ENCODE measurements around the gene CORO2A.
A peak's percentile ranks its signal among the peaks of the same experiment; 100 is the strongest.

The CORO2A gene

DNA sequence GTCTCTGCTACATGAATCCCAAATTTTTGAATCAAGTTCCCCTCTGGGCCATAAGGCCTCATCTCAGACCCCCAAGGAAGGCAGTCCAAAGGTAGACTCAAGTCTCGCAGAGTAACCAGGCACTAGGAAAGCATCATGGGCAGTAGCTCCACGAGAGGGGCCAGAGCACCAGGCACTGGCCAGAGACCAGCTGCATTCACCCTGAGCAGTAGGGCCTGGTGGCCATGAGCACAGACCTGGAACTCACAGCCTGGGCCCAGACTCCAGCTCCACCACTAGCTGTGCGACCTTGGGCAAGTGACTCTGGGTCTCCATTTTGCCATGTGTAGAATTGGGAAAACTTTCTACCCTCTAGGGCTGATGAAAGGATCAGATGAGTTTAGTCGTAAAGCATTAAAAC lies 107.4 kb downstream of the CORO2A start:
- TF ChIP-seq, protein P1, sequence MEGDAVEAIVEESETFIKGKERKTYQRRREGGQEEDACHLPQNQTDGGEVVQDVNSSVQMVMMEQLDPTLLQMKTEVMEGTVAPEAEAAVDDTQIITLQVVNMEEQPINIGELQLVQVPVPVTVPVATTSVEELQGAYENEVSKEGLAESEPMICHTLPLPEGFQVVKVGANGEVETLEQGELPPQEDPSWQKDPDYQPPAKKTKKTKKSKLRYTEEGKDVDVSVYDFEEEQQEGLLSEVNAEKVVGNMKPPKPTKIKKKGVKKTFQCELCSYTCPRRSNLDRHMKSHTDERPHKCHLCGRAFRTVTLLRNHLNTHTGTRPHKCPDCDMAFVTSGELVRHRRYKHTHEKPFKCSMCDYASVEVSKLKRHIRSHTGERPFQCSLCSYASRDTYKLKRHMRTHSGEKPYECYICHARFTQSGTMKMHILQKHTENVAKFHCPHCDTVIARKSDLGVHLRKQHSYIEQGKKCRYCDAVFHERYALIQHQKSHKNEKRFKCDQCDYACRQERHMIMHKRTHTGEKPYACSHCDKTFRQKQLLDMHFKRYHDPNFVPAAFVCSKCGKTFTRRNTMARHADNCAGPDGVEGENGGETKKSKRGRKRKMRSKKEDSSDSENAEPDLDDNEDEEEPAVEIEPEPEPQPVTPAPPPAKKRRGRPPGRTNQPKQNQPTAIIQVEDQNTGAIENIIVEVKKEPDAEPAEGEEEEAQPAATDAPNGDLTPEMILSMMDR (IDR thresholded peaks at IDR 0.05; ENCODE audit: insufficient read depth, low read depth, low read length, missing control alignments), result no peak
- H3K4me3 ChIP-seq (ENCODE audit: low read length), result no peak overlapping the region
- no peak for DNase-seq (ENCODE audit: low read depth)

DNA sequence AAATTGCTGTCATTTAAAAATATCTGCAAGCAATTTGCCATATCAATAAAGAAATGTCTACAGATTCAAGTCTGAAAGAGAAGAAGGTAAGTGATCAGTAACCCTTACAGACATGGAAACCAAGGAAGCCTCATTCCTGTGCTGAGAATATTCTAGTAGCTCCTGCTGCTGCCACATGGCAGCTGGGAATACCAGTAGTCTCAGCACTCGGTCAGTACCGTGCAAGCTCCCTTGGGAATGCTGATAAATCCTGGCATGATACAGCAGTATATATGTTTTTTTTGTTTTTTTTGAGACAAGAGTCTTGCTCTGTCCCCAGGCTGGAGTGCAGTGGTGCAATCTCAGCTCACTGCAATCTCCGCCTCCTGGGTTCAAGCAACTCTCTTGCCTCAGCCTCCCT lies 108.0 kb downstream of the CORO2A start:
- TF ChIP-seq, protein P1 (IDR thresholded peaks at IDR 0.05; ENCODE audit: insufficient read depth, low read depth, low read length, missing control alignments), result no peak
- no peak overlapping the region for H3K4me3 ChIP-seq (ENCODE audit: low read length)
- DNase-seq (ENCODE audit: low read depth), result no peak

DNA sequence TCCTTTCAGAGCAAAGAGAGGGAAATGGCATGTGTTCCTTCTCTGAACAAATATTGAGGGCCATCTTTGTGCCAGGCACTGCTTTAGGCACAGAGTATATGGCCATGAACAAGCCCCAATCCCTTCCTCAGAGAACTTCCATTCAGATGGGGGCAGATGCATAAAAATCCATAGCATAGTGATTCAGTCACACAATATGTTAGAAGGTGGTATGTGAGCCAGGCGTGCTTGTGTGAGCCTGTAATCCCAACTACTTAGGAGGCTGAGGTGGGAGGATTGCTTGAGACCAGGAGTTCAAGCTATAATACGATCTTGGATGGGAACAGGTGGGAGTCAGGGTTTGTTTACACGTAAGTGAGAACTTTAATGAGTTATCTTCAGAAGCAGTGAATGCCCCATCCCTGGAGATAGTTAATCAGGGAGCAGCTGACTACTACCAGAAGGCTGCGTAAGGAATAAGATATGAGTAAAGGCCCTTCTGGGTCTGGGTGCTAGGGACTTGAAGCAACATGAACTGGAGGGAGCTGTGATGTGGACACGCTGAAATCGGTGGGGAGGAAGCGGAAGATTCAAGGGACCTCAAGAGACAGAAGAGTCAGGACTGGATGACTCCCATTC lies 108.8 kb downstream of the CORO2A start:
- no peak for DNase-seq (ENCODE audit: low read depth)
- no peak overlapping the region for H3K4me3 ChIP-seq (ENCODE audit: low read length)
- TF ChIP-seq, protein P1 (IDR thresholded peaks at IDR 0.05; ENCODE audit: insufficient read depth, low read depth, low read length, missing control alignments), result no peak

DNA sequence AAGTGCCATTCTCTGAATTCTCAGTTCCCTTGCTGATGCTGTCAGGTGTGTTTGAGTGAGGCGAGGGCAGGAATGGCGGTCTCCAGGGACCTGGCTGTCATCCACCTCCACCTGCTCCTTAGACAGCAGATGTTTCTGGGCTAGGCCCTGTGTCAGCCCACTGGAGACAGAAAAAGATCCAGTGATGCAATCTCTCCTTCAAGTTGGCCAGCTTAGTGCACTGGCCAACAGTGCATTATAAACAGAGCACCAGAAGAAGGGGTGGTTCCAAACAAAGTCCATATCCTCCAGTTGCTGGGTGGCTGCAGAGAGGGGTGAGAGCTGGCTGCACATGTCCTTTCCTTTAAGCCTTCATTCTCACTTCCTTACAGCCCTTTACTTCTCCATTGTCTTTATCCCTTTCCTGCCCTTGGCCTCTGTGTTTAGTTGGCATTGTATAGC lies 109.4 kb downstream of the CORO2A start:
- TF ChIP-seq, protein P1 (IDR thresholded peaks at IDR 0.05; ENCODE audit: insufficient read depth, low read depth, low read length, missing control alignments), result no peak
- DNase-seq (ENCODE audit: low read depth), result no peak
- no peak overlapping the region for H3K4me3 ChIP-seq (ENCODE audit: low read length)

DNA sequence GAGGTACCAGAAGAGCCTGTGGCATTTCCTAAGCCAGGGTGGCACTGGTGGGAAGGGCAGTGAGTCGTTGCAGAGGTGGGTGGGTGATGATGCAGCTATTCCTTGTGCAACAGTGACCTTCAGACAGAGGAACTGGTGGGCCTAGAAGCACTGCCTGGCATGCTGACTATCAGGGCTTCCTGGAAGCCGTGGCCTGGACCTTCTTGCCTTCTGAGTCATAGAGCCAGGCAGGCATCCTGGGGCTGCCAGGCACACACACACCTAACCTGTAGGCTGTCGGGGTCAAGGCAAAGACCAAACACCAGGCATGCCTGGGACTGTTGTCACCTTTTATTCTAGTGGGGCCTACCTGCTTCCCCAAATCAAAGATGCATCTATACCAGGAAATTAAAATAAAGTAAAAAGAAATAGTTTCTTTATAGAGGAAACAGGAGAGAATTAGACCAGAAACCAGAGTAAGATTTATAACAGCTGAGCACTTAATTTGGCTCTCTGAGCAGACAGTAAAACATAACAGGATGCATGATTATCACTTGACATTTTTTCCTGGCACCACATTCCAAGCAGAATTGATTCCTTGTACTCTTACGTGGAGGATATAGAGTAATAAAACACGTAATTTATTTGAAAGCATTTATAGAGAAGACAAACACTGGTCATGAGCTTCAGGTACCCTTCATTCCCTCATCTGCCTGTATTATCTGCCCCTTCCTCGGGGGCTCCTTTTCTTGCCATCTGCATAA lies 110.8 kb downstream of the CORO2A start:
- DNase-seq (ENCODE audit: low read depth), result peak; percentile 77
- TF ChIP-seq, protein P1 (IDR thresholded peaks at IDR 0.05; ENCODE audit: insufficient read depth, low read depth, low read length, missing control alignments), result no peak
- H3K4me3 ChIP-seq (ENCODE audit: low read length), result no peak overlapping the region

DNA sequence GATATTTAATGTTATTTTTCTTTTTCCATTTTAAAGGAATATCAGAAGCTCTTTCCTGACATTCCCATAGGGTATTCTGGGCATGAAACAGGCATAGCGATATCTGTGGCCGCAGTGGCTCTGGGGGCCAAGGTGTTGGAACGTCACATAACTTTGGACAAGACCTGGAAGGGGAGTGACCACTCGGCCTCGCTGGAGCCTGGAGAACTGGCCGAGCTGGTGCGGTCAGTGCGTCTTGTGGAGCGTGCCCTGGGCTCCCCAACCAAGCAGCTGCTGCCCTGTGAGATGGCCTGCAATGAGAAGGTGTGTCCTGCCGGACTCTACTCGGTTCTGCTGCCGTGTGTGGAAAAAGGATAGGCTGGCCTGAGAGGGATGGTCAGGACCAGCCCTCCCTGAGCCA lies 111.7 kb downstream of the CORO2A start:
- TF ChIP-seq, protein P1 (IDR thresholded peaks at IDR 0.05; ENCODE audit: insufficient read depth, low read depth, low read length, missing control alignments), result no peak
- no peak for DNase-seq (ENCODE audit: low read depth)
- no peak overlapping the region for H3K4me3 ChIP-seq (ENCODE audit: low read length)
